ENCODE data around the gene GIGYF1.
"Not testable (repeated sequence)": the region's sequence is repeated elsewhere in the genome, so short reads cannot be mapped to it uniquely, and the experiment has no call there.

Gene GIGYF1

DNA sequence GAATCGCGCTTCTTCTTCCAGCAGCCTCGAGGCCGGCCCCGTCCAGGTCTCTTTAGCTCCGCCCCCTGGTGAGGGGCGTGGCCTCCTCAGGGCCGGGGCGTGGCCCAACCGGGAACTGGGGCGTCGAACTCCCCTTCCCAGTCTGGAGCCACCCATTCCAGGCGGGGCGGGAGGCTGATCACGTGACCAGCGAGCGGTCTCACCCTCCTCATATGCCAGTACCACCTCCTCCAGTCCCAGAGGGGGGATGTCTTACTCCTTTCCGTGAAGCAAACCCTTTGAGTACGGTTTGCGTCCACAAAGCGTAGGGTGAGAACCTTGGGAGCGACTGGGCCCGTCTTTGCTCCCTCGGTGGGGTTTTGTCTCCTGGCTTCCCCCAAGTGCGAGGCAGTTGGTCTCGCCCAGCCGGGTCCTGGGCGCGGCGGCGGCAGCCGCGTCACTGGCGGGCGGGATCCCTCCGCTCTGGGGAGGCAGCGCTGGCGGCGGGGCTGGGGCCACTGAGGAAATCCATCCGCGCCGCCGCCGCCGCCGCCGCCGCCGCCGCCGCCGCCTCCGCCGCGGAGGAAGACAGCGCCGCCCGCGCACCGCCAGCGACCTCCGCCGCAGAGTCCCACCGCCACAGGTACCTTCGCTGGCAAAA, 20.6 kb downstream of the GIGYF1 start, which contains the start of gene GNB2:
Gene GNB2, plus strand, starts transcription at position 439 of the 640 bp plus-strand sequence. CDS start 2,526 bp downstream, outside the sequence.
- DNase-seq (ENCODE audit: low read depth in 2 of 2, low spot score in 1 of 2) = peak; percentile 94 to 95

GRCh38 chr7:100671353-100672327, 22.4 kb downstream of the GIGYF1 start:
- no peak for DNase-seq (ENCODE audit: low read depth in 2 of 2, low spot score in 1 of 2)

GRCh38 chr7:100670074-100670473, 24.0 kb downstream of the GIGYF1 start:
- no peak for DNase-seq (ENCODE audit: low read depth in 2 of 2, low spot score in 1 of 2)

DNA sequence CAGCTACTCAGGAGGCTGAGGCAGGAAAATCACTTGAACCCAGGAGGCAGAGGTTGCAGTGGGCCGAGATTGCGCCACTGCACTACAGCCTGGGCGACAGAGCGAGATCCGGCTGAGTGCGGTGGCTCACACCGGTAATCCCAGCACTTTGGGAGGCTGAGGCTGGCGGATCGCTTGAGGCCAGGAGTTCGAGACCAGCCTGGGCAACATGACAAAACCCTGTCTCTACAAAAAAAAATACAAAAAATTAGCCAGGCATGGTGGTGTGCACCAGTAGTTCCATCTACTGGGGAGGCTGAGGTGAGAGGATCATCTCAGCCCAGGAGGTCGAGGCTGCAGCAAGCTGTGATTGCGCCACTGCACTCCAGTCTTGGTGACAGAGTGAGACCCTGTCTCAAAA, 24.9 kb downstream of the GIGYF1 start:
- DNase-seq (ENCODE audit: low read depth in 2 of 2, low spot score in 1 of 2) = not testable (repeated sequence)

GRCh38 chr7:100668069-100668449, 26.0 kb downstream of the GIGYF1 start:
- no peak for DNase-seq (ENCODE audit: low read depth in 2 of 2, low spot score in 1 of 2)

DNA sequence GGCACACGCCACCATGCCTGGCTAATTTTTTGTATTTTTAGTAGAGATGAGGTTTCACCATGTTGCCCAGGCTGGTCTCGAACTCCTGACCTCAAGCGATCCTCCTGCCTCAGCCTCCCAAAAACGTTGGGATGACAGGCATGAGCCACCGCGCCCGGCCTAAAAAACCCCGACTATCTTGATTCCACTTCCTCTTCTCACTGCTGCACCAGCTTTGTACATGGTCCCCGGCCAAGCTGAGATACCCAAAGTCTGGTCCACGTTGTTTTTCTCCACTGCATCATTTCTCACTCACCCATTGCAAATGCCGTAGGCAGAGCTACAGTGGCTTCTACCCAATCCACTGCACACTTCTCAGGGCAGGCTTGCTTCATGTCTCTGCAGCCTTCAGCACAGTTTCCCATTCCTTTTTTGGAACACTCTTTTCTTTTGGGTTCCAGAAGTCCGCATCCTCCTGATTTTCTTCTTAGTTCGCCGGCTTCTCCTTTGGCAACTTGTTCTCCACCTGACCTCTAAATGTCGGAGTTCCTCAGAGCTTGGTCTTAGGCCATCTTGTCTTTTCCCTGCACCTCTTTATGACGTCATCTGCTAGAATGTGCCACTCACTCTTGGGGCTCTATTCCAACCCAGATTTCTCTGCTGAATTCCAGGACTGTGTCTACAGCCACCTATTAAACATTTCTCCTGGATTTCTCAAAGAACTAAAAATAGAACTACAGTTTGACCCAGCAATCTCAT, 26.6 kb downstream of the GIGYF1 start:
- no peak for DNase-seq (ENCODE audit: low read depth in 2 of 2, low spot score in 1 of 2)

DNA sequence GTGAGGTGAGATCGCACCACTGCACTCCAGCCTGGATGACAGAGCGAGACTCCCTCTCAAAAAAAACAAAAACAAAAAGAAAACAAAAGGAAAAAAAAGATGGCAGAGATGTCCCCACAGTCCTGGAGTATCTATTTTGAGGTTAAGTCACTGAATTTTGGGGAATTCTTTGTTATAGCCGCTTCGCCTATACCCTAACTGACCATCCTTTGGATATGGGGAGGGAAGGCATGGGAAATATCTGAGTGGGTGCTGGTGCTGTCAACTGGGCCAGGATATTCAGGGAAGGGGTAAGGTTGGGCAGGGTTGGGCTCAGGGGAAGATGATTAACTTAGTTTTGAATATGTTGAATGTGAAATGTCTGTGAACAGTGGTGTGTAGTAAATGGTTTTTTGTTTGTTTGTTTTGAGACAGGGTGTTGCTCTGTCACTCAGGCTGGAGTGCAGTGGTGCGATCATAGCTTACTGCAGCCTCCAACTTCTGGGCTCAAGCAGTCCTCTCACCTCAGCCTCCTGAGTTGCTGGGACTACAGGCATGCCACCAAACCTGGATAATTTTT, 28.8 kb downstream of the GIGYF1 start:
- no peak for DNase-seq (ENCODE audit: low read depth in 2 of 2, low spot score in 1 of 2)

GRCh38 chr7:100662194-100662776, 31.8 kb downstream of the GIGYF1 start:
- not testable (repeated sequence) for DNase-seq (ENCODE audit: low read depth in 2 of 2, low spot score in 1 of 2)

GRCh38 chr7:100655908-100656674, 38.0 kb downstream of the GIGYF1 start, which contains the start of gene ACTL6B:
Gene ACTL6B (minus strand): TSS chr7:100656448. CDS start chr7:100656354, 94 bp downstream.
- DNase-seq (ENCODE audit: low read depth in 2 of 2, low spot score in 1 of 2) = no peak

DNA sequence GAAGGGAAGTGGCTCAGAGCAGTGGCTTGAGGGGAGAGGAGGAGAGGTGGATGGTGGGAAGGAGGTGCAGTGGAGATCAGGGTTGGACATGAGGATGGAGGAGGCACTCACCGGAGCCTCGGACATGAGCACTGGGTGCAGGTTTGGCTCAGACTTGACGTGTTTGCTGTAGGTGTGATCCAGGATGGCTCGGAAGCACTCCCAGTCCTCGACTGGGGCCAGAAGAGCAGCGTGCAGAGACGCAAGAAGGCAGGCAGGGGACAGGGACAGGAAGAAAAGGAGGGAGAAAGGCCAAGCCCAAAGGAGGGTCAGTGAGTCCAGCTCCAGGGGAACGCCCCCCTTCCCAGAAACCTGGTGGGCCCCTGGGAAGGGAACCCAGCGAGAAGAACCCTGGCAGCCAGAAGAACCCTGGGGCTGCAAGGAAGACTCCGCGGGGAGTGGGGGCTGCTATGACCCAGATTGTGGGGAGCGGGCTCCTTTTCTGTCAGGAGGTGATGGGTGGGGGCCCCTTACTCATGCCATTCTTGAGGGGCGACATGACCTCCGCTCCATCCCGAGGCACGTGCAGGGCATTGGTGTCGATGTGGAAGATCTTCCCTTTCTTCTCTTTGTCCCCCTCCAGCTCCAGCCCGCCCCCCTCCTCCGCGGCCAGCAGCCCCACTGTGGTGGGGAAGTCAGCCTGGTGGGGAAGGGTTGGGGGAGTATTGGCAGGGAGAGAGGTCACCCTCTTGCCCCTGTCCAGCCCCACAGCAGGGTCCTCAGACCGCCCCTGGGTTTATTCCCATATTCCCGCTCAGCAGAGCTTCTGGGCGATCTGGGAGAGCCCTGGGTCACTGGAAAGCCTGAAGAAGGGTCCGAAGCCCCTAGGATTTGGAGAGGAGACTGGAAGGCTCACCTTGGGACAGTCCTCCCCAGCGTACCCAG, 38.9 kb downstream of the GIGYF1 start:
- DNase-seq (ENCODE audit: low read depth in 2 of 2, low spot score in 1 of 2) = no peak

DNA sequence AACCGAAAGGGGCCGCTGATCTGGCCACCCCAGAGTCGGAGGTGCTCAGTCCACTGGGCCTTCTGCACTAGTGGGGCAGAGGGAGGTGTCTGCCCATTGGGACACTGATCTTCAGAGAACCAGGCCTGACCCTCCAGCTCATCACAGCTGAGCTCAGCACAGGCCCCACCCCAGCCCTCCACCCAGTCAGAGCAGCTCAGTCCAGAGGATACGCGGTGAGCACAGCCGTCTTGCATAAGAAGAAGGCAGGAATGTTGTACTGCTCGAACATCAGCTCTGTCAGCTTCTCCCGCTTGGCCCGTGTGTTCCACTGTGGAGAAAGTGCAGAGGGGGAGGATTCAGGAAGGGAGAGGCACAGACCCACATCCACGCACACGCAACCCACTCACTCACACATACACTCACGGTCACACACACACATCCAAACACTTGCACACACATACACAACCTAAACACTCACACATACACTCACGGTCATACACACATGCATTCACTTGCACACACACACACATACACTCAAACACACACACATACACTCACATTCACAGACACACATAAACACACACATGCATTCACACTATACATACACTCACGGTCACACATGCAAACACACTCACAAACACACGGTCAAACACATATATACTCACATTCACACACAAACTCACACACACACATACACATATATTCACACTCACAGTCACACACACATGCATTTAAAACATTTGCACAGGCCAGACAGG, 44.1 kb downstream of the GIGYF1 start:
- DNase-seq (ENCODE audit: low read depth in 2 of 2, low spot score in 1 of 2) = no peak

DNA sequence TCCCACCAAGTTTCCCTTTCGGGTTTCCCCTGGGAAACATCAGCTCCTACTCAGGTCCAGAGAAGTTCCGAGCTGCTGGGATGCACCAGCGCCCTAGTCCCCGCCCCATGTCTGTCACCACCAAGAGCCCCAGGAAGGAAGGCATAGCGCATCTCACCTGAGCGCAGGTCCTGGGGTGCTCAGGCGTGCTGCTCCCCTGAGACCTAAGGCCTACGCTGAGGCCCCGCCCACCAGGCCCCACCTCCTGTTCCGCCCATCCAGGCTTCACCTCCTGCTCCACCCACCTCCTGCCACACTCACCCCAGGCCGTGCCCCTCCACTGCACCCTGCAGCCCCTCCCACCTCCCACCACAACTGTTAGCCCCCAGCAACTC, 51.5 kb downstream of the GIGYF1 start:
- no peak for DNase-seq (ENCODE audit: low read depth in 2 of 2, low spot score in 1 of 2)

DNA sequence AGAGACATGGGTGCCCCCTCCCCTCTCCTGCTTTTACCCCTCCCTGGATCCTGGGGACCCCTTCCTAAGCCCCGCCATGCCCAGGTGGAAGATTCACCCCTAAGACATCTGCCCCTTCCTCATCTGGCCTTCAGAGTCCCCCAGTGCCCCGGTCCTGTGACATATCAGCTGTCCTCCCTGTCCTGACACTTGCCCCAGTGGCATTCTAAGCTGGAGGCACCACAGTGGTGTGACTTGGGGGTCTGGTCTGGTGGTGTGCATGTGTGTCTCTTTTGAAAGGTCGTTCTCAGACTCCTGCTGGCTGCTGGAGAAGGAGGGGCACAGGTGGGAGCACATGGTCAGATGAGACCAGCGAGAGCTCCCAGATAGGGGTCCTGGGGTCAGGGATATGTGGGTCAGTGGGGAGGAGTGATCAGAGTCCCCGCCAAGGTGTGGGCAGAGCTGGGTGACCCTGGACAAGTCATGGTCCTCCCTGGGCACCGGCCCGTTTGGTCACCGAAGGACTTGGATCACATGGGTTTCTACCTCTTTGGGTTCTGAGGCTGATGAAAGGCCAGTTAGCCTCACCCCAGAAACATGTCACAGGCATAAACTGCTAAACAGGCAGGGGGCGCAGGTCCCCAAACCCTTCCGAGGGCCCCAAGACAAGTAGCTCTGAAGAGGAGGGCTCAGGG, 52.1 kb downstream of the GIGYF1 start:
- no peak for DNase-seq (ENCODE audit: low read depth in 2 of 2, low spot score in 1 of 2)

GRCh38 chr7:100641463-100641859, 52.6 kb downstream of the GIGYF1 start, which contains the start of gene TFR2:
Gene TFR2 (minus strand): TSS chr7:100641552. CDS start chr7:100641509, 43 bp downstream.
- no peak for DNase-seq (ENCODE audit: low read depth in 2 of 2, low spot score in 1 of 2)

GRCh38 chr7:100640517-100641440, 53.3 kb downstream of the GIGYF1 start:
- no peak for DNase-seq (ENCODE audit: low read depth in 2 of 2, low spot score in 1 of 2)

- no peak for DNase-seq (ENCODE audit: low read depth in 2 of 2, low spot score in 1 of 2)
Observed at GRCh38 chr7:100639995-100640516, 54.0 kb downstream of the GIGYF1 start.

Data from stimulated activated CD8-positive, alpha-beta memory T cell treated with anti-CD3 and anti-CD28 coated beads, Interleukin-4, amount 100 ng/mL, for 1 hour (primary cell).